Parathyroid adenoma (tissue), 2 donors: ENCODE results near the gene TANK.

ENCODE experiments used
- H2AFZ ChIP-seq: fragments of 300-600 bp; sonication (generic); one replicate; pipeline ENCODE4 v1.7.0; 2017; ENCODE audit warnings: antibody characterized with exemption, mild to moderate bottlenecking
- H3K27ac ChIP-seq: fragments of 300-600 bp; sonication (generic); one replicate; pipeline ENCODE4 v1.7.0; 2017
- H3K27me3 ChIP-seq: fragments of 300-600 bp; sonication (generic); one replicate; pipeline ENCODE4 v1.7.0; 2017; ENCODE audit warnings: low read length; ENCODE audit not compliant: control insufficient read depth, insufficient read depth
- H3K36me3 ChIP-seq: fragments of 300-600 bp; sonication (generic); one replicate; pipeline ENCODE4 v1.7.0; 2017; ENCODE audit warnings: low read length; ENCODE audit not compliant: control insufficient read depth, insufficient read depth
- H3K4me1 ChIP-seq: fragments of 300-600 bp; sonication (generic); one replicate; pipeline ENCODE4 v1.7.0; 2017; ENCODE audit warnings: control low read depth
- H3K4me2 ChIP-seq: fragments of 300-600 bp; sonication (generic); one replicate; pipeline ENCODE4 v1.7.0; 2017; ENCODE audit warnings: low read length
- H3K4me3 ChIP-seq: fragments of 300-600 bp; sonication (generic); one replicate; pipeline ENCODE4 v1.7.0; 2017; ENCODE audit warnings: low read depth, low read length
- H3K79me2 ChIP-seq: fragments of 300-600 bp; sonication (generic); one replicate; pipeline ENCODE4 v1.7.0; 2017; ENCODE audit warnings: control low read depth
- H3K9ac ChIP-seq: fragments of 300-600 bp; sonication (generic); one replicate; pipeline ENCODE4 v1.7.0; 2017; ENCODE audit warnings: mild to moderate bottlenecking
- H3K9me3 ChIP-seq: fragments of 300-600 bp; sonication (generic); one replicate; pipeline ENCODE4 v1.7.0; 2017; ENCODE audit warnings: low read length; ENCODE audit not compliant: control insufficient read depth
- TF ChIP-seq, protein P1 (sequence below): fragments of 300-600 bp; sonication (generic); IDR thresholded peaks from one replicate; pipeline ENCODE4 v1.7.0; 2017; ENCODE audit warnings: antibody characterized with exemption, mild to moderate bottlenecking
- donor health status: primary hyperparathyroidism.

Gene TANK

DNA sequence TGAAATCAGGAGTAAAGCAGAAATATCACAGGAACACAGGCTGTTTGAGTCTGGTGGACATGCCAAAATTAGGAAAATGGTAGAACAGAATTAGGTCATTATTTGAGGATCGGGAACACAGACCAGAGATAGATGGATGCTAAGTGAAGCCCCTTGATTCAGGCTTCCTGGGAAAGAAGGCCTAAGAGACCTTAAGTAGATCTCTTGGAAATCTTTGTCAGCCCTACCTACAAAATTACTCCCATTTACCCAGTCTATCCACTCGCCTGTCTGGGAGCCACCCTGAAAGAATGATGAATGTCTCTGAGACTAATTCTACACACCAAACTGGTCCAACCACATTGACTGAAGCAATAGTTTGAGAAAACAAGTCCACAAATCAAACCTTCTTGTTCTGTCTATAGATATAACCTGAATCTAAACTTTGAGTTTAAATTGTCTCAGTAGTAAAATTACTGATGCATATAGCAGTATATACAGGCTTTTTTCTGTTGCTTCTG, 36.6 kb upstream of the TANK start:
- H3K4me3 ChIP-seq, result no peak overlapping the region
- H3K4me2 ChIP-seq, result no peak overlapping the region
- TF ChIP-seq, protein P1, sequence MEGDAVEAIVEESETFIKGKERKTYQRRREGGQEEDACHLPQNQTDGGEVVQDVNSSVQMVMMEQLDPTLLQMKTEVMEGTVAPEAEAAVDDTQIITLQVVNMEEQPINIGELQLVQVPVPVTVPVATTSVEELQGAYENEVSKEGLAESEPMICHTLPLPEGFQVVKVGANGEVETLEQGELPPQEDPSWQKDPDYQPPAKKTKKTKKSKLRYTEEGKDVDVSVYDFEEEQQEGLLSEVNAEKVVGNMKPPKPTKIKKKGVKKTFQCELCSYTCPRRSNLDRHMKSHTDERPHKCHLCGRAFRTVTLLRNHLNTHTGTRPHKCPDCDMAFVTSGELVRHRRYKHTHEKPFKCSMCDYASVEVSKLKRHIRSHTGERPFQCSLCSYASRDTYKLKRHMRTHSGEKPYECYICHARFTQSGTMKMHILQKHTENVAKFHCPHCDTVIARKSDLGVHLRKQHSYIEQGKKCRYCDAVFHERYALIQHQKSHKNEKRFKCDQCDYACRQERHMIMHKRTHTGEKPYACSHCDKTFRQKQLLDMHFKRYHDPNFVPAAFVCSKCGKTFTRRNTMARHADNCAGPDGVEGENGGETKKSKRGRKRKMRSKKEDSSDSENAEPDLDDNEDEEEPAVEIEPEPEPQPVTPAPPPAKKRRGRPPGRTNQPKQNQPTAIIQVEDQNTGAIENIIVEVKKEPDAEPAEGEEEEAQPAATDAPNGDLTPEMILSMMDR, result no peak
- no peaks in the 10 kb centered on the region for H3K36me3 ChIP-seq
- H3K9ac ChIP-seq, result no peak overlapping the region
- no peaks in the 10 kb centered on the region for H3K9me3 ChIP-seq
- no peaks in the 10 kb centered on the region for H3K79me2 ChIP-seq
- H3K27ac ChIP-seq, result no peak overlapping the region
- no peak overlapping the region for H2AFZ ChIP-seq
- H3K27me3 ChIP-seq, result no peaks in the 10 kb centered on the region
- H3K4me1 ChIP-seq, result no peaks in the 10 kb centered on the region

- Histone ChIP-seq H3K27me3 (no peaks in the 10 kb centered on the region), H3K79me2 (no peaks in the 10 kb centered on the region), H3K4me2 (no peak overlapping the region), H3K36me3 (no peaks in the 10 kb centered on the region), H3K4me3 (no peak overlapping the region), H3K9ac (no peak overlapping the region), H3K9me3 (no peaks in the 10 kb centered on the region), H3K4me1 (no peaks in the 10 kb centered on the region), H3K27ac (no peak overlapping the region), H2AFZ (no peak overlapping the region)
- TF ChIP-seq, protein P1, result no peak
These were observed 36.0 kb upstream of the TANK start for GRCh38 chr2:161124201-161124600.

- Histone ChIP-seq H3K27ac (no peak overlapping the region), H3K4me2 (no peak overlapping the region)
- TF ChIP-seq, protein P1, result no peak
These were observed 31.3 kb upstream of the TANK start for GRCh38 chr2:161128885-161129284.

GRCh38 chr2:161130354-161130753, 29.9 kb upstream of the TANK start:
- Histone ChIP-seq H3K27me3 (no peaks in the 10 kb centered on the region), H3K27ac (no peak overlapping the region), H3K9me3 (no peaks in the 10 kb centered on the region), H3K9ac (no peak overlapping the region), H3K36me3 (no peaks in the 10 kb centered on the region), H3K4me2 (no peak overlapping the region), H3K79me2 (no peaks in the 10 kb centered on the region), H3K4me3 (no peak overlapping the region), H3K4me1 (no peaks in the 10 kb centered on the region), H2AFZ (no peak overlapping the region)
- TF ChIP-seq, protein P1, result no peak

More at GRCh38 chr2:161128885-161129284, 31.3 kb upstream of the TANK start:
- H3K79me2 ChIP-seq, result no peaks in the 10 kb centered on the region
- no peaks in the 10 kb centered on the region for H3K27me3 ChIP-seq
- no peak overlapping the region for H2AFZ ChIP-seq
- H3K4me1 ChIP-seq, result no peaks in the 10 kb centered on the region
- no peaks in the 10 kb centered on the region for H3K9me3 ChIP-seq
- H3K4me3 ChIP-seq, result no peak overlapping the region
- no peaks in the 10 kb centered on the region for H3K36me3 ChIP-seq
- no peak overlapping the region for H3K9ac ChIP-seq

DNA sequence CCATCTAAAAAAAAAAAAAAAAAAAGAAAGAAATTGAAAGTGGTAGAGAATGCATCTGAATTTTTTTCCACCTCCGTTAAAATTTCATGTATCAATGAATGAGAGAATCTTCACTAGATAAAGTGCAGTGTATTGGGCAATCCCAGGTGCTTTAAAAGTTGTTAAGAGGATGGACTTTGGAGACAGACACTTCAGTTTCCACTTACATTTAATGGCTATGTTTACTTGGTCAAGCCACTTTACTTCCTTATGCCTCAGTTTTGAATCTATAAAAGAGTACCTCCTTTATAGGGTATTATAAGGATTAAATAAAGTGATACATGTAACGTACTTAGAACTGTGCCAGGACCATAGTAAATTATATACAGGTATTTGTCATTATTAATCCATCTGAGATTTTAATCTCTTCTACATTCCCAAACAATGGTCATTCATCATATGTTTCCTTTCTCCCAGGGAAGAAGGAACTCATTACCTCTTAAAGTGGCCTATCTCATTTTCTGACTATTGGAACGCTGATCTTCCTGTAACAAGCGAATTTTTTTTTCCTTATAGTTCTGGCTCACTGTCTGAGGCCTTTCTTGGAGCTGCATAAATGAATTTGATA, 29.1 kb upstream of the TANK start:
- no peak overlapping the region for H3K9ac ChIP-seq
- H3K27ac ChIP-seq, result no peak overlapping the region
- no peak overlapping the region for H2AFZ ChIP-seq
- H3K36me3 ChIP-seq, result no peaks in the 10 kb centered on the region
- H3K4me3 ChIP-seq, result no peak overlapping the region
- H3K9me3 ChIP-seq, result no peaks in the 10 kb centered on the region
- H3K27me3 ChIP-seq, result no peaks in the 10 kb centered on the region
- H3K4me1 ChIP-seq, result no peaks in the 10 kb centered on the region
- H3K4me2 ChIP-seq, result no peak overlapping the region
- no peaks in the 10 kb centered on the region for H3K79me2 ChIP-seq
- TF ChIP-seq, protein P1, result no peak
